Adipose tissue (tissue), 3 donors: Measurements from ENCODE around the gene C1orf174. TPM values are rescaled to one million over a fixed set of nuclear protein-coding genes. Genes with fewer than 3 reads are reported as not detected.

ENCODE experiments used
- H3K27ac ChIP-seq: one replicate; pipeline ENCODE4 v1.5.1; 2013; ENCODE audit warnings: low read depth, low read length
- WGBS, 3 donors: extraction: QIAGEN DNeasy Blood & Tissue Kit; methylation state at CpG; one replicate each; pipeline ENCODE4 v1.1.7; 2013; 5-methylcytosine and 5-hydroxymethylcytosine counted together
- polyA plus RNA-seq, 3 donors: library from polyadenylated mRNA; stranded (reverse); fragments of 200-250 nt; gene quantifications; one replicate each; pipeline ENCODE4 v1.2.3, GENCODE V29; 2013
- donor health status: healthy with polysubstance abuse.
- donor health status: Bipolar disorder and iron deficiency.
- donor health status: healthy.

Gene C1orf174
- polyA plus RNA-seq, 3 donors, result 10.0 to 20.7 (median 10.9) TPM

GRCh38 chr1:3912809-3913685 lies 13.0 kb upstream of the C1orf174 start:
- no peak overlapping the region for H3K27ac ChIP-seq
- 90 to 92% (median 92%) methylated on average over 23 of the region's 23 CpGs for WGBS, 3 donors

GRCh38 chr1:3911981-3912808 lies 12.1 kb upstream of the C1orf174 start:
- no peak overlapping the region for H3K27ac ChIP-seq
- 88 to 92% (median 91%) methylated on average over 38 of the region's 38 CpGs for WGBS, 3 donors

- 9 to 14% (median 13%) methylated on average over 32 to 35 of the region's 35 CpGs for WGBS, 3 donors
- H3K27ac ChIP-seq, result no peak overlapping the region
Observed at GRCh38 chr1:3910857-3911845, 11.1 kb upstream of the C1orf174 start.

GRCh38 chr1:3910049-3910731 lies 10.1 kb upstream of the C1orf174 start:
- H3K27ac ChIP-seq, result no peak overlapping the region
- WGBS, 3 donors, result 75 to 88% (median 84%) methylated on average over 26 to 30 of the region's 30 CpGs

- 60 to 72% (median 70%) methylated on average over 7 of the region's 7 CpGs for WGBS, 3 donors
- H3K27ac ChIP-seq, result no peak overlapping the region
Observed at GRCh38 chr1:3909615-3910014, 9.5 kb upstream of the C1orf174 start.

GRCh38 chr1:3908886-3909517 lies 8.9 kb upstream of the C1orf174 start:
- WGBS, 3 donors, result 72 to 82% (median 76%) methylated on average over 17 of the region's 17 CpGs
- H3K27ac ChIP-seq, result no peak overlapping the region

- 75 to 82% (median 79%) methylated on average over 22 of the region's 22 CpGs for WGBS, 3 donors
- H3K27ac ChIP-seq, result no peak overlapping the region
Observed at GRCh38 chr1:3907621-3908165, 7.6 kb upstream of the C1orf174 start.

GRCh38 chr1:3907031-3907534 lies 7.0 kb upstream of the C1orf174 start:
- 62 to 72% (median 66%) methylated on average over 22 of the region's 22 CpGs for WGBS, 3 donors
- no peak overlapping the region for H3K27ac ChIP-seq

GRCh38 chr1:3906672-3907020 lies 6.6 kb upstream of the C1orf174 start:
- no peak overlapping the region for H3K27ac ChIP-seq
- 84 to 89% (median 86%) methylated on average over 11 of the region's 11 CpGs for WGBS, 3 donors

GRCh38 chr1:3905953-3906671 lies 6.0 kb upstream of the C1orf174 start:
- 83 to 85% (median 83%) methylated on average over 18 of the region's 18 CpGs for WGBS, 3 donors
- H3K27ac ChIP-seq, result no peak overlapping the region

- no peak overlapping the region for H3K27ac ChIP-seq
- WGBS, 3 donors, result 81 to 94% (median 84%) methylated on average over 19 of the region's 19 CpGs
Observed at GRCh38 chr1:3905266-3905952, 5.3 kb upstream of the C1orf174 start.

- no peak overlapping the region for H3K27ac ChIP-seq
- WGBS, 3 donors, result 79 to 88% (median 83%) methylated on average over 4 of the region's 4 CpGs
Observed at GRCh38 chr1:3904843-3905185, 4.7 kb upstream of the C1orf174 start.

GRCh38 chr1:3904006-3904842 lies 4.2 kb upstream of the C1orf174 start:
- 71 to 79% (median 76%) methylated on average over 24 of the region's 24 CpGs for WGBS, 3 donors
- no peak overlapping the region for H3K27ac ChIP-seq

- 57 to 68% (median 65%) methylated on average over 16 of the region's 16 CpGs for WGBS, 3 donors
- H3K27ac ChIP-seq, result no peak overlapping the region
Observed at GRCh38 chr1:3903141-3904005, 3.3 kb upstream of the C1orf174 start.
